Measurements from ENCODE around the gene REXO5. TPM values are rescaled to one million over a fixed set of nuclear protein-coding genes. Genes with fewer than 3 reads are reported as not detected.

The REXO5 gene
- total RNA-seq, 1 experiment from 2014 or later: 7.3 TPM

- Histone ChIP-seq H3K4me1 (no peaks in the 10 kb centered on the region), H3K4me3 (ENCODE audit: low read depth, low read length) (no peak overlapping the region), H3K27me3 (replicated peaks; ENCODE audit: control insufficient read depth, insufficient read depth, low read length) (no peaks in the 10 kb centered on the region), H3K9me3 (no peaks in the 10 kb centered on the region), H3K36me3 (ENCODE audit: control insufficient read depth, insufficient read depth, low read length) (no peaks in the 10 kb centered on the region)
- Mint-ChIP-seq H3K36me3 (ENCODE audit: insufficient read depth, unreplicated experiment) (no peaks in the 10 kb centered on the region), H3K27me3 (ENCODE audit: insufficient read depth, unreplicated experiment) (no peaks in the 10 kb centered on the region), H3K4me3 (ENCODE audit: unreplicated experiment) (no peak overlapping the region), H3K9me3 (ENCODE audit: unreplicated experiment) (no peaks in the 10 kb centered on the region), H3K27ac (ENCODE audit: unreplicated experiment) (no peak overlapping the region), H3K4me1 (ENCODE audit: low read depth, unreplicated experiment) (no peaks in the 10 kb centered on the region)
- no TSS peak for BruUV-seq (replicated peaks)
- CTCF ChIA-PET: no interaction called here
- no peak for TF ChIP-seq CTCF (IDR thresholded peaks at IDR 0.05; ENCODE audit: insufficient read depth in 1 of 2, low read depth in 1 of 2, low read length in 1 of 2, severe bottlenecking in 1 of 2, unreplicated experiment in 1 of 2)
- POLR2A ChIA-PET: no interaction called here
- DNase-seq: no peak
- intact Hi-C loops (cut with micrococcal nuclease; ENCODE audit: unreplicated experiment): no loop called here
These were observed 17.2 kb upstream of the REXO5 start for GRCh38 chr16:20789130-20789529.

GRCh38 chr16:20791923-20792612, 14.3 kb upstream of the REXO5 start:
- Mint-ChIP-seq H3K4me1 (ENCODE audit: low read depth, unreplicated experiment) (no peaks in the 10 kb centered on the region), H3K27me3 (ENCODE audit: insufficient read depth, unreplicated experiment) (no peaks in the 10 kb centered on the region), H3K9me3 (ENCODE audit: unreplicated experiment) (no peaks in the 10 kb centered on the region), H3K36me3 (ENCODE audit: insufficient read depth, unreplicated experiment) (no peaks in the 10 kb centered on the region), H3K4me3 (ENCODE audit: unreplicated experiment) (no peak overlapping the region), H3K27ac (ENCODE audit: unreplicated experiment) (no peak overlapping the region)
- Histone ChIP-seq H3K4me3 (ENCODE audit: low read depth, low read length) (no peak overlapping the region), H3K27me3 (replicated peaks; ENCODE audit: control insufficient read depth, insufficient read depth, low read length) (no peaks in the 10 kb centered on the region), H3K9me3 (no peaks in the 10 kb centered on the region), H3K4me1 (no peaks in the 10 kb centered on the region), H3K36me3 (ENCODE audit: control insufficient read depth, insufficient read depth, low read length) (no peaks in the 10 kb centered on the region)
- ChIA-PET CTCF (no interaction called here), POLR2A (no interaction called here)
- DNase-seq: no peak
- no TSS peak for BruUV-seq (replicated peaks)
- TF ChIP-seq CTCF (IDR thresholded peaks at IDR 0.05; ENCODE audit: insufficient read depth in 1 of 2, low read depth in 1 of 2, low read length in 1 of 2, severe bottlenecking in 1 of 2, unreplicated experiment in 1 of 2): no peak
- intact Hi-C loops (cut with micrococcal nuclease; ENCODE audit: unreplicated experiment): no loop called here

GRCh38 chr16:20798364-20798763, 8.0 kb upstream of the REXO5 start:
- Mint-ChIP-seq H3K36me3 (ENCODE audit: insufficient read depth, unreplicated experiment) (no peaks in the 10 kb centered on the region), H3K9me3 (ENCODE audit: unreplicated experiment) (no peaks in the 10 kb centered on the region), H3K27me3 (ENCODE audit: insufficient read depth, unreplicated experiment) (no peaks in the 10 kb centered on the region), H3K27ac (ENCODE audit: unreplicated experiment) (no peak overlapping the region), H3K4me1 (ENCODE audit: low read depth, unreplicated experiment) (no peaks in the 10 kb centered on the region), H3K4me3 (ENCODE audit: unreplicated experiment) (no peak overlapping the region)
- Histone ChIP-seq H3K27me3 (replicated peaks; ENCODE audit: control insufficient read depth, insufficient read depth, low read length) (no peaks in the 10 kb centered on the region), H3K36me3 (ENCODE audit: control insufficient read depth, insufficient read depth, low read length) (no peaks in the 10 kb centered on the region), H3K4me1 (no peaks in the 10 kb centered on the region), H3K4me3 (ENCODE audit: low read depth, low read length) (no peak overlapping the region), H3K9me3 (no peaks in the 10 kb centered on the region)
- BruUV-seq (replicated peaks): no TSS peak
- ChIA-PET POLR2A (no interaction called here), CTCF (no interaction called here)
- no peak for TF ChIP-seq CTCF (IDR thresholded peaks at IDR 0.05; ENCODE audit: insufficient read depth in 1 of 2, low read depth in 1 of 2, low read length in 1 of 2, severe bottlenecking in 1 of 2, unreplicated experiment in 1 of 2)
- intact Hi-C loops (cut with micrococcal nuclease; ENCODE audit: unreplicated experiment): no loop called here
- DNase-seq: no peak
